Stimulated activated CD4-positive, alpha-beta T cell treated with anti-CD3 and anti-CD28 coated beads, TNF-alpha, amount 100 ng/mL, for 48 hours (primary cell): Measurements from ENCODE around the gene DNAH7.

Experiments
- DNase-seq, 3 donors: peaks; one replicate each; pipeline ENCODE4 v3.0.0-alpha.2; 2020; ENCODE audit warnings: low read depth in 3 of 3

DNAH7 gene

DNA sequence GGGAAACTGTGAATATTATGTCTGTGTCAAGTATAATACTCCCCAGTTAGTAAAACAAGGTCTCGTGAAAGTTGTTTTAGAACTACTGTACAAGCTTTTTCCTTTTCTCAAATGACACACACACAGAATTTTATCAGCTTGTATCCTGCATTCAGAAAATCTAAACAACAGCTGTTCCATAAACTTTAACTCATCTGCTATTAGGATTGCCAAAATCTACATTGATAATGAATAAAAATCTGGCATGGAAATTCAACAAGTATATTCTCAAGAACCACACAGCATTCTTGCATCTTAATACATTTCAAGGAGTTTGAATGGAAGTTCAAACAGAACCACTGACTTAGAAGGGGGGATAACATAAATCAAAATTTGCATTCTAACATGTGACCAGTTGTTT, 260.4 kb downstream of the DNAH7 start:
- DNase-seq, result no peak

DNA sequence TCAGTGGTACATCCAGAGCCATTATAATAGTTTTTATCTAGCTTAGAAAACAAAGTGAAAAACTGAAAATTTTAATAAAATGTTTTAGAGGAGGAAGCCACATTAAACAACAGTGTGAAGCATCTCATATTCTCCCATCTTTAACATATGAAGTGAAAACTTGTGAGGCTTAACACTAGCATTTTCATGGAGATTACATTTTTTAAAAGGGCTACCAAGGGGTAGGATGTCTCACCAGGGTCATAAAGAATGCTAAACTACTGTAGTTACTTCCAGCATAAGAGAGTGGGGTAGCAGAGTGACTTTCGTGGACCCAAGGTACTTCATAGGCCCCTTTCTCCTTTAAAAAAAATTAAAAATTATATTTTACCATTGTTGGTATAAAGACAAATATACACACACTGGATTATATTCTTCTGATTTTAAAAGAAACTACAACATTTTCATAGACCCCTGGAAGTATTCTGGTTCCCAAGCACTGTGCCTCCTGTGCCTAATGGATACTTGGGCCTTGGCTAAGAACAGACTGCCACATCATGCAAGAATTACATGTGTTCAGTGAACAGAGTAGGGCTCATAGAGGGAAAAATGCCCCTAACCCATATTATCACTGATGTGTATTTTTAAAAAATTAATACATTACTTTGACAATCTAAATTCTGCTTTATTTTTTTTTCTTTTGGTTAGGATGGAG, 263.2 kb downstream of the DNAH7 start:
- no peak for DNase-seq

GRCh38 chr2:195795879-195796278, 272.8 kb downstream of the DNAH7 start:
- no peak for DNase-seq

DNA sequence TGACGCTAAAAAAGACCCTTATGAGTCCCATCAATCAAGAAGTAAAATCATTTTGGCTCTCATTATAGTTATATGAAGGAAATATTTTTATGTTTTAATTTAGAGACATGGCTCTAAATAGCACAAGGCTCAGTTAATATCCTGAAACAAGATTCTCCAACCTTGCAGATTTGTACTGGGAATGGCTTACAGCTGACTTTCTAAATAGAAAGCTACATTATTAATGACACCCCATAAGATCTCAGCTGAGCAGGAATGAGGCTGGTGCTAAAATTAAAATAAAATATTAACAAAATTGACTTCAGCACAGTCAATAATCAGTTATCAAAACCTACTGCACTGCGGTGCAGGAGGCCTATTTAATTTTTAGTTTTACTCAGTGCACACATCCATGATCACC, 274.8 kb downstream of the DNAH7 start:
- no peak for DNase-seq

GRCh38 chr2:195782156-195782555, 286.5 kb downstream of the DNAH7 start:
- DNase-seq, result no peak

- DNase-seq, result no peak
Observed at GRCh38 chr2:195779491-195779890, 289.1 kb downstream of the DNAH7 start.

GRCh38 chr2:195769975-195770374, 298.7 kb downstream of the DNAH7 start:
- DNase-seq, result no peak

DNA sequence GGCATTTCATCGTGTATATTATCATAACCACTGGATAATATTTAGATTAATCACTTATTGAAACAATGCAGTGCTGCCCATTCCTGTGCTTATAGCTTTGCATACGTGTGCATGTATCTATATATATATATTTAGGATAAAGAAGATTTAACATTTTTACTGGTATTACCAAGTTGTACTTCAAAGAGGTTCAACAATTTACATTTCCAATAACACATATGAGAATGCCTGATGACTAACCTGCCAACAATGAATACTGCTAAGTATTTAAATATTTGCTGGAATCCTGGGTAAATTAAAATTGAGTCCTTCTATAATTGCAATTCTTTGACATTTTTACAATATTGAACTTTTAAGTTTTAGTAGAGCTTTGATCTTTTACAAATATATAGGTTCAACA, 300.2 kb downstream of the DNAH7 start:
- DNase-seq, result no peak

DNA sequence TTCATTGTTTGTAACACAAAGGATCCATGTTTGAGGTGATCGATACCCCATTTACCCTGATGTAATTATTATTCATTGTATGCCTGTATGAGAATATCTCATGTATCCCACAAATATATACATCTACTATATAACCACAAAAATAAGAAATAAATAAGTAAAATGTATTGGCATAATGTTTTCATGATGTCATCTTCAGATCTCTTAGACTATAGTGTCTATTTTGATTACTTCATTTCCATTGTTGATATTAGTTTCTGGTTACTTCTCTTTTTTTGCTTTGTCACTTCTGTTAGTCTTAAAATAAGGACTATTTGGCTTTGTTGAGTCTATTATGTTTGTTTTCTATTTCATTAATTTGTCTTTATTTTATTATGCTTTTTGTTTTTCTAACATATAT, 301.9 kb downstream of the DNAH7 start:
- no peak for DNase-seq

GRCh38 chr2:195763866-195764265, 304.8 kb downstream of the DNAH7 start:
- no peak for DNase-seq

- no peak for DNase-seq
Observed at GRCh38 chr2:195759877-195760276, 308.8 kb downstream of the DNAH7 start.

- DNase-seq, result no peak
Observed at GRCh38 chr2:195758846-195759245, 309.8 kb downstream of the DNAH7 start.

DNA sequence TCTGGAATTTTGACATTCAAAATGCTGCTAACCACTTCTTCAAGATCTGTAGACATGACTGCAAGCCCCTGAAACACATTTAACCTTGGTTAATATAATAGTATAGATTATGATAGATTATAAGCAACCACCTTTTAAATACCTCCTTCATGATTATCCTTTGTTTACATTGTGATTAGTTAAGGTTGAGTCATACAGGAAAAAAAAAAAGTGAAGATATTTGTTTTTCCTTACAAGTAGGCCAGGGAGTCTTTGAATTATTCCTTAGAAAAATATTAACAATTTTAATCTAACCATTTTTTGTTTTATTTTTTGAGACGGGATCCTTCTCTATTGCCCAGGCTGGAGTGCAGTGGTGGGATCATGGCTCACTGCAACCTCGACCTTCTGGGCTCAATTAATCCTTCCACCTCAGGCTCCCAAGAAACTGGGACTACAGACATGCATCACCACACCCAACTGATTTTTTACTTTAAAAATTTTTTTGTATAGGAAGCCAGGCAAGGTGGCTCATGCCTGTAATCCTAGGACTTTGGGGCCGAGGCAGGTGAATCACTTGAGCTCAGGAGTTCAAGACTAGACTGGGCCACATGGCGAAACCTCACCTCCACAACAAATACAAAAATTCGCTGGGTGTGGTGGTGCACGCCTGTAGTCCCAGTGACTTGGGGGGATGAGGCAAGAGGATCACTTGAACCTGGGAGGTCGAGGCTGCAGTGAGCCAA, 312.3 kb downstream of the DNAH7 start:
- no peak for DNase-seq

DNA sequence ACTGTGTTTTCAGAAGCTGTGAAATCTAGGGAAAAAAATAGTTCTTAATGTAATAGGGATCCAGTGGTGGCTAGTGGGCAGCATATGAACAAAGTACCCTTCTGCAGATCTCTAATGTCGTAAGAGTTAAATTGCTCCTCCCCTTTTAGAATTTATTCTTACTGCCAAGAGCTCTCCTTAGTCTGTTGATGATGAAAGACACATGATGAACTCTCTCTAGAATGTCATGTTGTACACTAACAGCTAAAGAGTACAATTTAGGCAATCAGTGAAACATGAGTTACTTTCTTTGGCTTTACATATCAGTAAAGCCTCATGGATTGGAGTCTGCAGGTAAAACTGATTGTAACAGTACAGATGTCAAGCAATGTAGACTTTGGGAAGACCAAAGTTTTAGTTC, 327.4 kb downstream of the DNAH7 start:
- DNase-seq, result no peak

DNA sequence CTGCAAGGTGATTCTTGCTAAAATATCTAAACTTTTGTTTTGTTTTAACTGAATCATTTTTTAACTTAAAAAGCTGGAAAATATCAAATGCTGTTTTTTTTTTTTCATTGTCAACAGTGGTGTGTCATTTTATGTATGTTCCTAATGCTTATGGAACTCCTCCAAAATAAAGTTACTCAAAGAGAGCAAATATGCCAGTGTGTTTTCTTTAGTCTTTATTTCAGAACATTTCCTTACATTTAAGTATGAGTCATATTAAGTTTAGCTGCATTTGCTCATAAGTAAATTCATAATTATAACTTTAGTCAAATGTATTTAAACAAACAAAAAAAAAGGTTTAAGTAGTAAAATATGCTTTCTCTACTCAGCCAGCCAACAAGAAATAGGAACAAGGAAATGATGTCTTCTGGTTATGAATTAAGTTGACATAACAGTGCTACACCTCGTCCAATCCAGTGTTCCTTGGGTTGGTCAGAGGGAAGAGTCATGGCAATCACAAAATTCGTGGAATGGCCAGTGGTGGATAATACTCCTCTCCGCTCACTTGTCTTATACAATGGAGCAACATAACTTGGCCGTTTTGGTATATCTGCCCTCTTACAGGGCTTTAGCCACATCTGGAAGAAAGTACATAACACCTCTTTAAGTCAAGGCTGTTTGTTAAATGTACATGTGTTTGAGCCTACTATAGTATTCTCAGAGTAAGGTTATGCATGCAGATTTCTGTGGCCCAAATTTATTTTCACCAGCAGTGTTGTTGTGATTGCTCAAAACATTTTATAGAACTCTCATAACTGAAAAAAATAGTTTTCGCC, 330.9 kb downstream of the DNAH7 start:
- DNase-seq, result no peak

DNA sequence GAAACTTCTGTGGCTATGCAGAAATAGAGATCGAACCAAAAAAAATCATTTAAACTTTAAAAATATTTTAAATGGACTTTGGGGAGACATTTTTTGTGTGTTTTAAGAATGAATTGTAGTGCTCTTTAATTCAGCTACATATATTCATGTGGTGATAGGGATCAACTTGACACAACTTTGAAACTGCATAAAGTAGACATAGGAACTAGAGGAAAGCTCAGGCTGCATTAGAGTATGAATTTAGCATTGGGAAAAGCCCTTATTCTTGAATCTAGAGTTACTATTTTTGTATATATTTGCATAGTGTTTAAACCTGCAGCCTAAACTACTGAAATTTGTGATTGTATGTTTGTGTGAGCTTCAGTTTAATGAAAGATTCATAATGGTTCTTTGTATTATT, 333.3 kb downstream of the DNAH7 start:
- no peak for DNase-seq

DNA sequence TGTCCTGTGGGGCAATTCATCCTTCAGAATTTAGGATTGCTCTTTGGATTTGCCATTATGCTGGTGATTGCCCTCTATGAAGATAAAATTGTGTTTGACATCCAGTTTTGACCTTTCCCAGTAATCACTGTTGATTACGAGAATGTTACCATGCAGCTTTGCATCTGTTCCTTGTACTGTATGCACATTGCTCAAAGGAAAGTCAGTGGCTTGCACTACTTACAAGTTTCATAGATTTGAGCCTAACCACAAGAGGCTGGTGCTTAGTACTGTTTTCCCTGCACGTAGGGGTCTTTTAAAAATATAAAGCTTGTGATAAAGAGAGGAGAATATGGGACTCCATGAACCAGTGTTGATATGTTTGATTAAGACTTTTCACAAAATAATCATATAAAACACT, 333.7 kb downstream of the DNAH7 start:
- DNase-seq, result no peak

DNA sequence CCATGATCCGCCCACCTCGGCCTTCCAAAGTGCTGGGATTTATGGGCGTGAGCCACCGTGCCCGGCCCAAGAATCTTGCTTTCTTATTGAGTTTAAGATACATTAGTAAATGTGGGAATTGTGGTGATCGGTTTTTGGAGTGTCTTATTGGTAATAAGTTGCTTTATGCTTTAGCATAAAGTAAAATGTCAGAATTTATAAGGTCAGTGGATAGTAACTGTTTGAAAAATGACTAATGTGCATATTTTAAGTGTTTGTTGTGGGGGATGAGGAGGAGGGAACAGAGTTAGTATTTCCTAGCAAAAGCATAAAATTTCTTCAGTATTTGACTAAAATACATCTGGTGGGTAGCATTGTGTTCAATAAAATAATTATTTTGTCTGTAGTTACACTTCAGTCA, 334.2 kb downstream of the DNAH7 start:
- no peak for DNase-seq

DNA sequence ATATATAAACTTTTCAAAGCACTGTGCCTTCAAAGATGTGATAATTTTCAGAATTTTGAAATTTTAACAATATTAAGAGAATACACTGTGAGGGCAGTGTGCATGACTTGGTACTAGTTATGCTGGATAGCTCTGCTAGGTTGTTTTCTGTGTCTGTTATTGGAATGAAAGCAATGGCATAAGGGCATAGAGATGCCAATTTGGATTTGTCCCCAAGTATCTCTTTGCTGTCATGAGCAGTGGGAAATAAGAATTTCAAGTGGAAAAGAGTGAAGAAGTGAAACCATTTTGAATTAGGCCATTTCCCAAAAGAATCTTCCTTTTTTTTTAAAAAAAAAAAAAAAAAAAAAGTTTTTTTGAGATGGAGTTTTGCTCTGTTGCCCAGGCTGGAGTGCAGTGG, 334.8 kb downstream of the DNAH7 start:
- no peak for DNase-seq

DNA sequence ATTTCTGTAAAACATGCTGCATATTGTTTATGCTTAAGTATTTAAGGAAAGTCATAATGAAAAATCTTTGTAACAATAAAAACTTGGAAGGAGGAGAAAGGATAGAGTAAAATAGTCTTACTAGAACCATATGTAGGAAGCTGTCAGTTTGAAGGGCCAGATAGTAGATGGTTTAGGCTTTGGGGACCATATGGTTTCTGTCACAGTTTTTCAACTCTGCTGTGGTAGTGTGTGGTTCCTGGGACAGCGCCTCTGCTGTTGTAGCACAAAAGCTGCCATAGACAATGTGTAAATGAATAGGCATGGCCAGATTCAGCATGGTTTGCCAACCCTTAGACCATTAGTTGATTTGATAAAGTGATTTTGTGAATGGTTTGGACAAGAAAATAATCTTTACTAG, 336.1 kb downstream of the DNAH7 start:
- DNase-seq, result no peak

DNA sequence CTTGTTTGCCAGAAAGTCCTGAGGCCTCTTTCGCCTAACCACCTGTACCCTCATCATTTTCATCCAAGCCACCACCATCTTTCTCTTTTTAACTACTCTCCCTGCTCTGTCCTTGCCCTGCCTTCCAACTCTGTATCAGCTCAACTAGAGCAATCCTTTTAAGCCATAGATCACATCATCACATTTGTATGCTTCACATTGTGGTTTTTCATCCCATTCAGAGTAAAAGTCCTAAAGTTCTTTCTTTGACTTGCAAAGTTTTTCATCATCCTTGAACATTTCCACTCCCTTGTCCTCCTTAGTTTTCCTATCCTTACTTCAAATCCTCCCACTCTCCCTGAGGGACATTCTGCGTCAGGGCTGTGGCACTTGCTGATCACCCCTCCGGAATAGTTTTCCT, 337.7 kb downstream of the DNAH7 start:
- no peak for DNase-seq

DNA sequence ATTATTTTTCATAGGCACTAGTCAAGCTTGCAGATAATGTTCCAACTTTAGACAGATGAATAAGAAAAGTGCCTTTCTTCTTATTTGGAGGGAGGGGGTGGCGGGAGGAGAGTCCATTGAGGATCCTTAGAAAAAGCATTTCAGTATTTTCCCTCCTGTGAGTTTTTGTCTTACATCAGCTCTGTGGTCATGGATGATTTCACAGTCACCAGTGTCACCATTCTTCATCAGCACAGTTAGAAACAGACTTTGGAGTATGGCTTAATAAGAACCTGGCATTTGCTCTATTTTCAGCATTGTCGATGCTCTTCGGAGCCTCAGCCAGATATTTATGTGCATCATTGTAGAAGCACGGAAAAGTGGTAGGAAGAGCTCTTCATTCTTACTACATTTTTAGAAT, 341.5 kb downstream of the DNAH7 start:
- DNase-seq, result no peak

- no peak for DNase-seq
Observed at GRCh38 chr2:195722075-195722474, 346.6 kb downstream of the DNAH7 start.
